ENCODE data around the gene ACSBG1.

Gene ACSBG1

DNA sequence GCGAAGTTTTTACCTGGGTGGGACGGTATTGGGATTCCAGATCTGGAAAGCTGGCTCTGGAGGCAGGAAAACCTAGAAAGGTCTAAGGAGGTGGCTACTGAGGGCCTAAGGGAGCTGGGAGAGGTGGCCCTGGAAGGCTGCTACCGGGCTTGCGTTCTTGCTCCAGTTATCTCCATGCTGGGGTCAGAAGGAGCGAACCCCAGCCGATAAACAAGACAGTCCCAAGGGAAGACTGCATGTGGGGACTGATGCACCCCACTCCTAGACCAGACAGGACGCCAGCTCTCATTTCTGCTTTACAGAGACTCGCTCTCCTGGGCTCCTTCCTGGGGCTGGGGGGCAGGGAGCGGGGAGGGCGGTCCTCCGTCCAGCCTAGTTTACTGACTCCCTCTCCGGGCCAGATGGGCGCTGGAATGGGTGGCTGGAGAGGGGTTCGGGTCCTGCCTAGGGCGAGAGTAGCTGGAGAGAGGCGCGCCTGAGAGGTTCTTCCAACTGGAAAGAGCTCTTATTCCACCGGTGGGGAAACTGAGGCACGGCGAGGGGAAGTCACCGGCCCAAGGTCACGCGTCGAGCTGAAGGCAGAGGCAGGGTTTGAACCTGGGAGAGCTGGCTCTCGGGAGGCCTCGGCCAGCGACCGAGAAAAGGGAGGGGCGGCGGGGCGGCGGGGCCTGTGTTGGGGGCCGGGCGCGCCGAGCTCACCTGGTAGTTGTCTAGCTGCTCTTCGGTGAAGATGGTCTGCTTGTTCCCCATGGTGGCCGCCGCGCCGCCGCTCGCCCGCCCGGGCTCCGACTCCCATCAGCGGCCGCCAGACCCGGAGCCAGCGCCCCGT, 103.7 kb downstream of the ACSBG1 start:
- DNase-seq (ENCODE audit: low spot score), result no peak

DNA sequence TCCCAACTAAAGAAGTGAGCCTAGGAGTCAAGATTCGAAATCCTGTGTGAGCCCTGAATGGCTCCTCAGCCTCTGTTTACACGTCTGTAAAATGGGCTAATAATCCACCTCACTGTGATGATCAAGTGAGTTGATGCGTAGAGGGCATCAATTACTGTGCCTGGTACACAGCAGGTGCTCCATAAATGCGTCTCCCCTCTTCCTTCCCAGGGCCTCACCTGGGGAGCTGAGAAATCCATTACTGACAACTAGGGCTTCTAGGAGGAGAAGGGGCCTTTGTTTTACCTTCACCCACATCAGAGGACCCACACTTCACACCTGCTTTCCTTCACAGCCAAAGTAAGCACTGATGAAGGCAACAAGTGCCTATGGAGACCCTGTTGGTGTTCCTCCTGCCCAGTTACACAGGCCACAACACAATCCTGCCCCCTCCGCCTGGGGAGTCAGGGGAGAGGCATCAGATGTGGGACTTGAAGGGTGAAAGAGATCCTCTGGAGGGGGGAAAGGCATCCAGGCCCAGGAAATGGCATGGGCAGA, 104.5 kb downstream of the ACSBG1 start:
- no peak for DNase-seq (ENCODE audit: low spot score)

DNA sequence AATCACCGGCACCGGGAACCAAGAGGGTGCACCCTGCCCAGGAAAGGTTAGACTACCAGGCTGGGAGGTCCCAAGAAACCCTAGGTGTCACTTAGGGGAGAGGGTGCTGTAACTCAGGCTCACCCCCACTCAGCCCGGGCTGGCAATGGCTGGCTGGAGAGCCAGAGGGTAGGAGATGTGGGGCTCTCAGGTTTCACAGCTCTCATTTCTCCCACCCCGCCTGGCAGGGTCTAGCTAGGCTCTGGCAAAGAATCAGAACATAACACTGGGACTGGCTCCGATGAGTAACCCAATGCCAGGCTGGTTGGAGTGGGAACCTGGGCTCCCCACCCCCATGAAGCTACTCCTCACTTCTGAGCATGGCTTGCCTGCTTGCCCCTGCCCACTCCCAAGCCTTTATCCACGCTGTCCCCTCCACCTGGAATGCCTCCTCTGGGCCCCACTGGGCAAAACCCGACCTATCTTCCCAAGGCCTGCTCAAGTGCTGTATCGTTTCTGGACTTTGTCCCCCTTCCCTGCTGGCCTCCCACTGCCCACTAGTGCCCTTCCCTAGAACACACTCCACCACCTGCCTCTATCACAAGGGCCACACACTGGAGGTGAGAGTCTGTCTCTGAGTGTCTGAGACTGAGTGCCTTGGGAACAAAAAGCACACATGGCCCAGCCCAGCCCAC, 105.2 kb downstream of the ACSBG1 start:
- DNase-seq (ENCODE audit: low spot score), result no peak

DNA sequence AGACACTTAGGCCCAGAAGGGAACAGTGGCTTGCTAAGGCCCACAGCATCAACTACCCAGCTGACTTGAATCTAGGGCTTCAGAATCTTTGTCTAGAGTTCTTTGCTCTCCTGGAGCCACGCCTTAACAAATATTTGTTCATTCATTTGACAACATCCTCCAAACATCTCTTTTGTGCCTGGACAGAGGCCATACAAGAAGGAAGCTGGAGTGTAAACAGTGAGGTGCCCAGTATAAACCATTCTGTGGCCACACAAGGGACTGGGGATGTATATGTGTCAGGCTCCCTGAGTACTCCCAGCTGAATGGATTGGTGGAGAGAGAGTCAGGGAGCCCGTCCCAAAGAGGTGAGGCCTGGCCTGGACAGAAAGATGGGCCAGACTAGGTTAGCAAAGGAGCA, 106.5 kb downstream of the ACSBG1 start:
- no peak for DNase-seq (ENCODE audit: low spot score)

DNA sequence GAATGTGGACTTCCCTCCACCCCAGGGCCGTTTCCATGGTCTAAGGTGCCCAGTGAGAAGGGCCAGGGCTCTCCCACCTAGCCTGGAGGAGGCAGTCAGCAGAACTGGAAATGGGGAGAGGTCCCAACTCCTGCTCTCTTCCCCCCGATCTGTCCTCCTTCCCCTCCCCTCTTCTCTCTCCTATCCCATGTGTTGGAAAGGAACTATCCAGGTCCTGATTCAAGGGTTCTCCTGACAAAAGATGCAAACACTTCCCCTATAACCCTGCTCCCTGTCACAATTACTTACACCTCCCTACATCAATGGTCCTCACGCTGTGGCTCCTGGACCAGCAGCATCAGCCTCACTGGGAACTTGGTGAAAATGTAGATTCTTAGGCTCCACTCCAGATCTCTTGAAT, 109.1 kb downstream of the ACSBG1 start:
- no peak for DNase-seq (ENCODE audit: low spot score)

DNA sequence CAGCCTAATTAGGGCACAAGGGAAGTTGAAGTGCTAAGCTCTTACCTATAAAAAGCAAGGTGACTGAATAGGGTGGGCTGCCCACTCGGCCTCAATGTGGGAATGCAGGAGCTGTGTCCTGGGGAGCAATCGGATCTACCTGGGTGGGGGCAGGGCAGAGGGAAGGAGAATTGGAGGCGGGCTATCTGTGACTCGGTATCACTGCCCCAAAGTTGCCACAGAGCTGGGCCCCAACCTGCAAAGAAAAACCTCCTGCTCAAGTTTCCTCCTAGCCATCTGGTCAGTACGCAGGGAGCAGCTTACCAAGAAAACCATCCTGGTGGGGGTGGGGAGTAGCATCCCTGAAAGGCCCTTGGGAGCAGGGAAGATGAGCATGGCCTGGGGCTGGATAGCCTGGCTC, 113.8 kb downstream of the ACSBG1 start:
- DNase-seq (ENCODE audit: low spot score), result no peak
